H9 (cell line): ENCODE data around the gene CCSER2. TPM values are rescaled to one million over a fixed set of nuclear protein-coding genes. Genes with fewer than 3 reads are reported as not detected.

ENCODE experiments used
- DNase-seq: peaks from one replicate; pipeline ENCODE4 v3.0.0-alpha.2; 2017
- H2AFZ ChIP-seq: one replicate; pipeline ENCODE4 v1.6.1; 2013; ENCODE audit warnings: mild to moderate bottlenecking, low read length, control low read depth, moderate library complexity
- H2AK5ac ChIP-seq: 2 replicates; pipeline ENCODE4 v1.6.1; 2013; ENCODE audit warnings: low read length, control low read depth, mixed read lengths; ENCODE audit not compliant: insufficient read length
- H2BK120ac ChIP-seq: one replicate; pipeline ENCODE4 v1.6.1; 2013; ENCODE audit warnings: low read depth, mild to moderate bottlenecking, low read length, control low read depth, inconsistent platforms; ENCODE audit not compliant: poor library complexity, severe bottlenecking
- H2BK12ac ChIP-seq: 2 replicates; pipeline ENCODE4 v1.6.1; 2013; ENCODE audit warnings: low read length, control low read depth, mixed read lengths, low read depth; ENCODE audit not compliant: insufficient read length
- H2BK15ac ChIP-seq: 2 replicates; pipeline ENCODE4 v1.6.1; 2013; ENCODE audit warnings: low read depth, low read length, control low read depth
- H2BK20ac ChIP-seq: one replicate; pipeline ENCODE4 v1.6.1; 2013; ENCODE audit warnings: low read depth, mild to moderate bottlenecking, low read length, control low read depth, inconsistent platforms; ENCODE audit not compliant: poor library complexity, severe bottlenecking
- H2BK5ac ChIP-seq: 2 replicates; pipeline ENCODE4 v1.6.1; 2013; ENCODE audit warnings: low read length, control low read depth, mixed read lengths; ENCODE audit not compliant: insufficient read length
- H3K14ac ChIP-seq: 2 replicates; pipeline ENCODE4 v1.6.1; 2013; ENCODE audit warnings: low read length, control low read depth; ENCODE audit not compliant: insufficient read depth
- H3K18ac ChIP-seq: 2 replicates; pipeline ENCODE4 v1.6.1; 2013; ENCODE audit warnings: low read depth, mild to moderate bottlenecking, mixed read lengths, low read length, control low read depth; ENCODE audit not compliant: insufficient read length
- H3K23ac ChIP-seq: 2 replicates; pipeline ENCODE4 v1.6.1; 2013; ENCODE audit warnings: low read length, control low read depth, mixed read lengths, low read depth; ENCODE audit not compliant: insufficient read length
- H3K23me2 ChIP-seq: 2 replicates; pipeline ENCODE4 v1.6.1; 2013; ENCODE audit warnings: low read depth, mild to moderate bottlenecking, mixed read lengths, low read length, control low read depth; ENCODE audit not compliant: insufficient read length, poor library complexity, severe bottlenecking
- H3K27ac ChIP-seq: 2 replicates; pipeline ENCODE4 v1.5.1; 2013; ENCODE audit warnings: low read length, control low read depth, mixed read lengths, low read depth; ENCODE audit not compliant: insufficient read length
- H3K27me3 ChIP-seq: 2 replicates; pipeline ENCODE4 v1.6.1; 2013; ENCODE audit warnings: low read length, control low read depth, inconsistent platforms; ENCODE audit not compliant: insufficient read depth
- H3K4ac ChIP-seq: 2 replicates; pipeline ENCODE4 v1.6.1; 2013; ENCODE audit warnings: low read depth, mild to moderate bottlenecking, control low read depth, inconsistent platforms, low read length, moderate library complexity
- H3K4me1 ChIP-seq: 2 replicates; pipeline ENCODE4 v1.6.1; 2013; ENCODE audit warnings: low read length, control low read depth, inconsistent platforms; ENCODE audit not compliant: insufficient read depth
- H3K4me2 ChIP-seq: 2 replicates; pipeline ENCODE4 v1.6.1; 2013; ENCODE audit warnings: low read length, control low read depth, mixed read lengths; ENCODE audit not compliant: insufficient read length, insufficient read depth
- H3K56ac ChIP-seq: 2 replicates; pipeline ENCODE4 v1.6.1; 2013; ENCODE audit warnings: low read depth, mild to moderate bottlenecking, mixed read lengths, low read length, control low read depth; ENCODE audit not compliant: insufficient read length
- H3K79me1 ChIP-seq: 2 replicates; pipeline ENCODE4 v1.6.1; 2013; ENCODE audit warnings: low read depth, mild to moderate bottlenecking, moderate library complexity, low read length, control low read depth, inconsistent platforms; ENCODE audit not compliant: insufficient read depth, poor library complexity, severe bottlenecking
- H3K79me2 ChIP-seq: 2 replicates; pipeline ENCODE4 v1.6.1; 2013; ENCODE audit warnings: low read length, control low read depth, inconsistent platforms; ENCODE audit not compliant: insufficient read depth
- H3K9ac ChIP-seq: 2 replicates; pipeline ENCODE4 v1.6.1; 2013; ENCODE audit warnings: low read length, control low read depth, mixed read lengths; ENCODE audit not compliant: insufficient read length; ENCODE audit errors: extremely low read depth
- H3K9me3 ChIP-seq: one replicate; pipeline ENCODE4 v1.6.1; 2013; ENCODE audit warnings: low read depth, low read length, inconsistent platforms; ENCODE audit not compliant: control insufficient read depth
- H3T11ph ChIP-seq: one replicate; pipeline ENCODE4 v1.6.1; 2013; ENCODE audit warnings: mild to moderate bottlenecking, low read length, control low read depth, inconsistent platforms
- H4K20me1 ChIP-seq: one replicate; pipeline ENCODE4 v1.6.1; 2013; ENCODE audit not compliant: control insufficient read depth, insufficient read length, insufficient read depth
- H4K5ac ChIP-seq: 2 replicates; pipeline ENCODE4 v1.6.1; 2013; ENCODE audit warnings: low read depth, mild to moderate bottlenecking, mixed read lengths, low read length, control low read depth; ENCODE audit not compliant: insufficient read length
- H4K8ac ChIP-seq: replicated peaks from 2 replicates; pipeline ENCODE4 v1.6.1; 2013; ENCODE audit warnings: low read length, control low read depth, mixed read lengths, low read depth; ENCODE audit not compliant: insufficient read length
- H4K91ac ChIP-seq: 2 replicates; pipeline ENCODE4 v1.6.1; 2013; ENCODE audit warnings: low read depth, mild to moderate bottlenecking, moderate library complexity, mixed read lengths, low read length, control low read depth; ENCODE audit not compliant: insufficient read length
- H3K27ac Mint-ChIP-seq, 3 experiments: 2 replicates in 2 of 3; 3 replicates in 1 of 3; pipeline ENCODE4 v1.8.0; 2020 to 2021; ENCODE audit warnings: mixed read lengths in 3 of 3, mild to moderate bottlenecking in 1 of 3, moderate library complexity in 1 of 3
- H3K27me3 Mint-ChIP-seq: 2 replicates; pipeline ENCODE4 v1.8.0; 2021; ENCODE audit warnings: low read depth, mild to moderate bottlenecking, moderate library complexity, mixed read lengths
- H3K36me3 Mint-ChIP-seq, 3 experiments: 2 replicates in 2 of 3; 3 replicates in 1 of 3; pipeline ENCODE4 v1.8.0; 2020 to 2021; ENCODE audit warnings: low read depth in 3 of 3, mixed read lengths in 3 of 3; ENCODE audit not compliant: insufficient read depth in 1 of 3
- H3K4me1 Mint-ChIP-seq, 2 experiments: 2 replicates each; pipeline ENCODE4 v1.8.0; 2020; ENCODE audit warnings: mixed read lengths in 2 of 2
- H3K4me3 Mint-ChIP-seq, 2 experiments: 2 replicates in 1 of 2; 3 replicates in 1 of 2; pipeline ENCODE4 v1.8.0; 2020 to 2021; ENCODE audit warnings: mild to moderate bottlenecking in 2 of 2, mixed read lengths in 2 of 2, moderate library complexity in 1 of 2
- H3K9me3 Mint-ChIP-seq, 2 experiments: 2 replicates in 1 of 2; 3 replicates in 1 of 2; pipeline ENCODE4 v1.8.0; 2020; ENCODE audit warnings: mild to moderate bottlenecking in 2 of 2, mixed read lengths in 2 of 2, moderate library complexity in 1 of 2
- CTCF ChIP-seq: fragments of 200-600 bp; sonication (generic); conservative IDR thresholded peaks from 3 replicates; pipeline ENCODE4 v1.8.0; 2021; ENCODE audit warnings: antibody characterized with exemption, mild to moderate bottlenecking
- WGBS: extraction: QIAGEN DNeasy Blood & Tissue Kit; methylation state at CpG from one replicate; pipeline ENCODE4 v1.1.7; 2013; ENCODE audit warnings: missing lambda C conversion rate, low lambda C conversion rate, mixed read lengths; ENCODE audit not compliant: insufficient read length; ENCODE audit errors: extremely low coverage; 5-methylcytosine and 5-hydroxymethylcytosine counted together
- total RNA-seq: library from RNA; stranded (reverse); gene quantifications from 2 replicates; pipeline ENCODE4 v1.2.1, GENCODE V29; 2021

Gene CCSER2
- total RNA-seq, 1 experiment from 2014 or later, result 22.2 TPM

GRCh38 chr10:84336406-84337090, 8.2 kb downstream of the CCSER2 start:
- H3K27ac Mint-ChIP-seq, result no peak overlapping the region
- Histone ChIP-seq H3K9me3 (no peaks in the 10 kb centered on the region), H3T11ph (no peak overlapping the region), H3K14ac (no peak overlapping the region), H3K27ac (no peak overlapping the region), H3K4ac (no peak overlapping the region), H4K20me1 (no peaks in the 10 kb centered on the region), H3K4me2 (no peak overlapping the region), H3K4me1 (peaks cover 8% of the 10 kb centered on the region; the same call in 1 of the 2 replicates), H2BK20ac (no peak overlapping the region), H3K79me2 (peaks cover 12% of the 10 kb centered on the region; the same call in 1 of the 2 replicates), H4K91ac (no peak overlapping the region), H3K18ac (no peak overlapping the region), H2BK5ac (no peak overlapping the region), H2AFZ (no peak overlapping the region), H3K9ac (no peak overlapping the region), H4K5ac (no peak overlapping the region), H3K23ac (no peak overlapping the region), H3K79me1 (peaks cover 3% of the 10 kb centered on the region), H2BK15ac (no peak overlapping the region), H3K27me3 (no peaks in the 10 kb centered on the region), H4K8ac (no peak overlapping the region), H3K56ac (no peak overlapping the region), H2BK120ac (no peak overlapping the region), H2AK5ac (no peak overlapping the region), H2BK12ac (no peak overlapping the region), H3K23me2 (no peaks in the 10 kb centered on the region)
- H3K27me3 Mint-ChIP-seq, result no peaks in the 10 kb centered on the region
- no peaks in the 10 kb centered on the region for H3K9me3 Mint-ChIP-seq
- DNase-seq, result no peak
- peaks cover 18 to 21% of the 10 kb centered on the region in 2 experiments for H3K4me1 Mint-ChIP-seq
- TF ChIP-seq CTCF, result no peak
- WGBS, result no CpG with 5 or more reads among the region's 5 CpGs
- no peaks in the 10 kb centered on the region; a peak in 1 of 7 replicates for H3K36me3 Mint-ChIP-seq
- H3K4me3 Mint-ChIP-seq, result no peak overlapping the region
